Aorta (tissue), 5 donors: Measurements from ENCODE around the gene RRAGC. TPM values are rescaled to one million over a fixed set of nuclear protein-coding genes. Genes with fewer than 3 reads are reported as not detected.

ENCODE experiments used
- ATAC-seq: fragments of 200-7000 bp; cut with Tn5 transposase; one replicate; pipeline ENCODE4 v1.9.1; 2022; ENCODE audit warnings: moderate library complexity; ENCODE audit not compliant: low FRiP score
- DNase-seq, 2 donors: peaks; one replicate each; pipeline ENCODE4 v3.0.0-alpha.2; 2020
- H3K27ac ChIP-seq, 2 donors: one replicate each; pipeline ENCODE4 v1.5.1; 2013; ENCODE audit warnings: low read length in 2 of 2, mild to moderate bottlenecking in 2 of 2, moderate library complexity in 2 of 2, control low read depth in 1 of 2, inconsistent platforms in 1 of 2, low read depth in 1 of 2
- H3K27me3 ChIP-seq, 2 donors: one replicate each; pipeline ENCODE4 v1.6.1; 2013; ENCODE audit warnings: control low read depth in 1 of 2, low read length in 1 of 2, mild to moderate bottlenecking in 1 of 2, moderate library complexity in 1 of 2; ENCODE audit not compliant: insufficient read depth in 2 of 2, control insufficient read depth in 1 of 2
- H3K36me3 ChIP-seq, 2 donors: one replicate each; pipeline ENCODE4 v1.6.1; 2013; ENCODE audit warnings: control low read depth in 1 of 2, low read length in 1 of 2, mild to moderate bottlenecking in 1 of 2; ENCODE audit not compliant: insufficient read depth in 2 of 2, control insufficient read depth in 1 of 2
- H3K4me1 ChIP-seq, 2 donors: one replicate each; pipeline ENCODE4 v1.6.1; 2013; ENCODE audit warnings: low read length in 2 of 2, control low read depth in 1 of 2, mild to moderate bottlenecking in 1 of 2, moderate library complexity in 1 of 2; ENCODE audit not compliant: insufficient read depth in 2 of 2, control insufficient read depth in 1 of 2
- H3K4me3 ChIP-seq, 2 donors: one replicate each; pipeline ENCODE4 v1.5.1; 2013; ENCODE audit warnings: low read length in 2 of 2, control low read depth in 1 of 2, mild to moderate bottlenecking in 1 of 2
- H3K9me3 ChIP-seq: one replicate; pipeline ENCODE4 v1.6.1; 2013; ENCODE audit warnings: mild to moderate bottlenecking, low read length; ENCODE audit not compliant: control insufficient read depth
- whole genome bisulfite sequencing, 2 donors: extraction: QIAGEN DNeasy Blood & Tissue Kit; methylation state at CpG; one replicate each; pipeline ENCODE4 v1.1.7; 2013; 5-methylcytosine and 5-hydroxymethylcytosine counted together
- intact Hi-C, 2 donors: fragments of 100-400 bp; cut with DNase I; formaldehyde crosslinking; loops; one replicate each; pipeline versions ENCODE4 v1.14.2 to v1.15.0; 2022
- polyA plus RNA-seq, 2 donors: library from polyadenylated mRNA; stranded (reverse); fragments of 200-250 nt; gene quantifications; one replicate each; pipeline ENCODE4 v1.2.3, GENCODE V29; 2013
- total RNA-seq, 2 donors: library from RNA; stranded (reverse); fragmentation: NEBNext Ultra II Directional; extraction: Animal tissue kit (Norgen Biotek cat#: 25700); gene quantifications; one replicate each; pipeline ENCODE4 v1.2.1, GENCODE V29; 2021
- donor health status: healthy with polysubstance abuse.
- donor health status: Bipolar disorder and iron deficiency.
- donor health status: DM: no; HTN: no; CAD: no.
- donor health status: DM: no; HTN: no; CAD: no.
- donor health status: DM: yes; HTN: yes; CAD: no.

Gene RRAGC
- total and polyA plus RNA-seq, 4 donors, result 21.6 to 28.4 (median 23.3) TPM

DNA sequence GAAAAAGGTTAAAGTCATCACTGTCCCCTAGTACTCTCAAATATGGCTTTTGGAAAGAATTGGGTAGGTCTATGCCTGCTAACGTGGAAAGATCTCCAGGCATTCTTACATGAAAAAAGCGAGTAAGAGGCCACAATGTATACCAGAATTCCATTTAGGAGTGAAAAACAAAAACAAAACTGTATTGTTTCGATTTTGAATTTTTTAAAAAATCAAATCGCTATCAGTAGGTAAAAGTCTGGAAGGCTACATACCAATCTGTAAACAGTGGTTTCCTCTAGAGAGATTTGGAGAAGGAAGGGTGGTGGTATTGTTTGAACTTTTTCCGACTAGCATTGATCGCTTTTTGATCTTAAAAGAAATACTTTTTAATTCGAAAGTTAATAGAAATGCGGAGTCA, 55.9 kb downstream of the RRAGC start:
- no peaks in the 10 kb centered on the region for H3K36me3 ChIP-seq
- WGBS, 2 donors, result 9 to 10% methylated on average over 8 of the region's 8 CpGs
- H3K27me3 ChIP-seq, result no peaks in the 10 kb centered on the region
- no peak for ATAC-seq
- no peak overlapping the region for H3K27ac ChIP-seq
- H3K4me1 ChIP-seq, result no peaks in the 10 kb centered on the region
- no peak for DNase-seq
- H3K9me3 ChIP-seq, result no peaks in the 10 kb centered on the region
- H3K4me3 ChIP-seq, result peak overlapping the region in 1 of 2 donors; percentile 11
- intact Hi-C loops, result no loop called here

DNA sequence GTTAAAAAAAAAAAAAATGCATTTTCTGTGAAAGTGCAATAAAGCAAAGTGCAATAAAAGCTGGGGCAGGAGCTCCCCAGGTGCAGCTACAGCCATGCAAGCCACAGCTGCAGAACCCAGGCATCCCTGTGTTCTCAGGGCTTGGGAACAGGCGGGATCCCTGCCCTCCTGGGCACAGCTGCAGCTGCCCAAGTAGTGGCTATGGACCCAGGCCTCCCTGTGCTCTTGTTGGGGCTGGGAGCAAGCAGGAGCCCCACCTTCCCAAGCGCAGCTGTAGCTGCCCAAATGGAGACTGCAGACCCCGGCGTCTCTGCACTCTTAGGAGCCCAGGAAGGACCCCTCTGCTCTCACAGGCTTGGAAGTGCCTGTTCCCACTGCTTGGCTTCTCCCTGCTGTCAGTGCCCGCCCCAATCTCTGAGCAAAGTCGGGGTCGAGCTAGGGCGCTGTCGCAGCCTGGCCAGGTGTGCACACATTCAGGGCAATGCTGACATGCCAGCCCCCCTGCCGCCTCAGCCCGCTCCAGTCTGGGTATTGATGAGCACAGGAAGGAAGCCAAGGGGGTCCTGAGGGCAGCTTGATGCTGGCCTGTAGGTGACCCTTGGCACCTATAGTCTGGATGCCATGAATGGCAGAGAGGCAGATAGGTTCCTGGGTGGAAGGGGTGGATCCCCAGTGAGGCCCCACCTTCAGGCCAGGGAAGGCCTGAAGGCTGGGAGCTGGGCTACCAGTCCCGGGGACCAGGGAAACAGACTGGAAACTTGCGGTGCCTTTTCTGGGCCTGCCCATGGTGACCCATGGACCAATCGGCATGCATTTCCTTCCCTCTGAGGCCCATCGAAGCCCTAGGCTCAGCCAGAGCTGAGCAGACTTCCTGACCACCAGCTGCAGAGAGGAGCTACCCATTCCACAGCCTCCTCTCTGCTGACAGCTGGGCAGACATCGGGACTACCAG, 58.6 kb downstream of the RRAGC start:
- H3K36me3 ChIP-seq, result no peaks in the 10 kb centered on the region
- H3K27me3 ChIP-seq, result no peaks in the 10 kb centered on the region
- WGBS, 2 donors, result 81% methylated on average over 16 of the region's 16 CpGs
- H3K9me3 ChIP-seq, result no peaks in the 10 kb centered on the region
- ATAC-seq, result no peak
- no peaks in the 10 kb centered on the region for H3K4me1 ChIP-seq
- no peak overlapping the region for H3K4me3 ChIP-seq
- H3K27ac ChIP-seq, result no peak overlapping the region
- no peak for DNase-seq
- intact Hi-C loops, result no loop called here

DNA sequence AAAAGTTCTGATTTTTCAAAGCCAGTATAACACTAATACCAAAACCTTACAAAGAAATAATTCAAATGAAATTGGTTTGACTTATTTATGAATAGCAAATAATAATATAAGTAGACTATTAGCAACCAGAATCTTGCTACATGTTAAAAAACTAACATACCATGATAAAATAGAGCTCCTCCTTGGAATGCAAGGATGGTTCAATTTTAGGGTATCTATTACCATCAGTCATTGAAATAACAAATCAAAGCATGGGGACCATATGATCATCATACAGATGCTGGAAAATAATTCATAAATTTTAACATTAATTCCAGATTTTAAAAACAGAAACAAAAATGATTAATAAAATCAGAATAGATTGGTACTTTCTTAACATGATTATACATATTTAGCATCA, 66.3 kb downstream of the RRAGC start:
- ATAC-seq (no peak), DNase-seq (no peak)
- intact Hi-C loops, result no loop called here
- Histone ChIP-seq H3K27ac (no peak overlapping the region), H3K27me3 (peaks cover 0 to 3% of the 10 kb centered on the region in 2 donors), H3K4me1 (no peaks in the 10 kb centered on the region), H3K4me3 (no peak overlapping the region), H3K9me3 (peaks cover 8% of the 10 kb centered on the region), H3K36me3 (no peaks in the 10 kb centered on the region)

DNA sequence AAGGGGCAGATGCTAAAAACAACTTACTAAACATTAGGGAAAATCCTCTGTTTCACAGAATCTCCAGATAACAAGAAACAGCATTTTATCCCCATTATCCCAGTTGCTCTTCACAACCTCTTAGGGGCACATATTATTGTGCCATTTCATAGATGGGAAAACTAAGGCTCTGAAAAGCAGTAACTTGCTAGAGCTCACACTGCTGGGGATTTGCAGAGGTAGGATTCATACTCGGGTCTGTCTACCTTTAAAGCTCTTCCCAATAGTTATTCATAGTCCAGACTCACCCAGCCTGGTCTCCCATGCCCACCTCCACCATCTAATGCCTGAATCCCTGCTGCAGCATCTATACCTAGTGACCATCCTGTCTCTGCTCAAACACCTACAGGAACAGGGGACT, 67.7 kb downstream of the RRAGC start:
- Histone ChIP-seq H3K9me3 (peaks cover 8% of the 10 kb centered on the region), H3K4me3 (no peak overlapping the region), H3K4me1 (no peaks in the 10 kb centered on the region), H3K36me3 (no peaks in the 10 kb centered on the region), H3K27me3 (peaks cover 0 to 3% of the 10 kb centered on the region in 2 donors), H3K27ac (no peak overlapping the region)
- no peak for ATAC-seq
- DNase-seq, result no peak
- WGBS, 2 donors, result 59 to 66% methylated on average over 1 of the region's 1 CpG
- intact Hi-C loops, result no loop called here

DNA sequence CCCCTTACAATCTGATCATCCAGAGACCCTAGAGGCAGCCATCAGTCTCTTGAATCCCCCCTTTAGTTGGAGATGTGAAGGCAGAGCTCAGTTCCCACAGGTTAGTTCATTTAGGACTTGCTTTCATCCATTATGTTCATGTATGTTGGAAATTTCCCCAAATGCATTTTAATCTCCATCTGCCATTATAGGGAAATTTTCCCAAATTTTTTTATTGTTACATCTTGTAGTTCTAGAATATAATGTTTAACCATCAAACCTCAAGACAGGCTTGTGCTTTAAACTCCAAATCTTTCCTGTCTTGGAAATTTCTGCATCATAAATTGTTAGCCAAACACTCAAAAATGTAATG, 68.4 kb downstream of the RRAGC start:
- Histone ChIP-seq H3K4me1 (no peaks in the 10 kb centered on the region), H3K9me3 (peaks cover 8% of the 10 kb centered on the region), H3K27ac (no peak overlapping the region), H3K4me3 (no peak overlapping the region), H3K27me3 (peaks cover 0 to 3% of the 10 kb centered on the region in 2 donors), H3K36me3 (no peaks in the 10 kb centered on the region)
- intact Hi-C loops, result no loop called here
- DNase-seq (no peak), ATAC-seq (no peak)

DNA sequence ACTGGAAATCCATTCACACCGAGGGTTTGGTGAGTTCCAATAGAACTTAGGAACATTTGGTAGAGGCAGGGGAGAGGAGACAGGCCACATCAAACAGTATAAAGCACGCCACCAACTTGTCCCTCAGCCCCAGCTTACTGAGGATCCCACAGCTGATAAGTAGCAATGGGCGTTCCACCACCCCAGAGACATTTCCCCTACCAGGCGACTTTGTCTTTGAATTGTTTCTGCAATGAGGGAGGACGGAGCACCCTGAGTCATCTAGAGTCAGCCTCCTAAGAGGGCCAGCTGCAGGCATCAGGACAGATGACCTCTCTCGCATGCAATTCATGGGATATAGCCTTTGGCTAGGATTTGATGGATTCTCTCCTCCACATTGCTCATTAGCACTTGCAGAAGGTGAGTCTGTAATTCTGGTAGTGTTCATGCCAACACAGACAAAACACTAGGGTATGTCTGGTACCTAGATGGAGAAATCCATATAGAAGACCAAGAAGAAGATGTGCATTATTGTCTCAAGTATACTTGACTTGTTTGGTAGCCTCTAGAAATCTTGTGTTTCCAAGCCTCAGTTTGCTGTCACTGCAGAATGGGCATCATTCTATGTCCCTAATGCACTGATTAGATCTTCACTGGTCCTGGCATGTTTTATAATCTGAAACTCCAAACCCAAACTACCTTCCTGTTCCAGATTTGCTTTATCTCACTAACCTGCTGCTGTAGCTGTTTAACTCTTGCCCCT, 69.0 kb downstream of the RRAGC start:
- DNase-seq (no peak), ATAC-seq (no peak)
- H3K27me3 ChIP-seq, result peaks cover 0 to 3% of the 10 kb centered on the region in 2 donors
- peaks cover 8% of the 10 kb centered on the region for H3K9me3 ChIP-seq
- 85 to 86% methylated on average over 6 of the region's 6 CpGs for WGBS, 2 donors
- no peaks in the 10 kb centered on the region for H3K4me1 ChIP-seq
- no peak overlapping the region for H3K4me3 ChIP-seq
- no peak overlapping the region for H3K27ac ChIP-seq
- intact Hi-C loops, result no loop called here
- H3K36me3 ChIP-seq, result no peaks in the 10 kb centered on the region

DNA sequence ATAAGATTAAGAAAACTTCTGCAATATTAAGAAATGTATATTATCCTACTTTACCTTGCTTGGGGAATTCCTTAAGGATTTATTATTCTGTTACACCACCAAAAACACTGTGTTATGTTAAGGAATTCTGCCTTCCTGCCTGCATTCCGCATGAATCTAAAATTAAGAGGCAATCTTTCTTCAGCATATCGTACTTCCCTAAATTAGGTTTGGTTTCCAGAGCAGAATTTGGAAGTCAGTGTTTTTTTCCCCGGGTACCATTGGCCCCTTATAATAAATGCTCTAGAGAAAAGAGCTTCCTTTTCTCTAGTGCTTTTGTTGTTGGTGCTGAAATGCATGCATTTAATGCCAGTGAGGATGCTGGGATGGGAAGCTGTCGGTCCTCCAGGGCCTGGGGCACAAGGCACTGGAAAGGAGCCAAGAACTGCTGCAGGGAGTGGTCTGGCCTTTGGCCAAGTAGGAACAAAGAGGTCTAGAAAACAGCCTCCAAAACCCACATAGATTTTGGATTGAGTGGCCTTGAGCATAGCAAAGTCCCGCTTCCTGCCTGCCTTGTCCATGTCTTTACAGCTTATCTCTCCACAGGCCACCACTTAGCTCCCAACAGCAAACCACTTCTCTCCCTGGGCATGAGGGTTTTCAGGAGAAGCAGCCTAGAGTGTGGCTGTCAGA, 69.9 kb downstream of the RRAGC start:
- intact Hi-C loops, result no loop called here
- Histone ChIP-seq H3K27ac (no peak overlapping the region), H3K4me1 (no peaks in the 10 kb centered on the region), H3K27me3 (peaks cover 0 to 3% of the 10 kb centered on the region in 2 donors), H3K9me3 (peaks cover 8% of the 10 kb centered on the region), H3K4me3 (no peak overlapping the region), H3K36me3 (no peaks in the 10 kb centered on the region)
- DNase-seq (no peak), ATAC-seq (no peak)
- 17 to 24% methylated on average over 5 of the region's 5 CpGs for WGBS, 2 donors

DNA sequence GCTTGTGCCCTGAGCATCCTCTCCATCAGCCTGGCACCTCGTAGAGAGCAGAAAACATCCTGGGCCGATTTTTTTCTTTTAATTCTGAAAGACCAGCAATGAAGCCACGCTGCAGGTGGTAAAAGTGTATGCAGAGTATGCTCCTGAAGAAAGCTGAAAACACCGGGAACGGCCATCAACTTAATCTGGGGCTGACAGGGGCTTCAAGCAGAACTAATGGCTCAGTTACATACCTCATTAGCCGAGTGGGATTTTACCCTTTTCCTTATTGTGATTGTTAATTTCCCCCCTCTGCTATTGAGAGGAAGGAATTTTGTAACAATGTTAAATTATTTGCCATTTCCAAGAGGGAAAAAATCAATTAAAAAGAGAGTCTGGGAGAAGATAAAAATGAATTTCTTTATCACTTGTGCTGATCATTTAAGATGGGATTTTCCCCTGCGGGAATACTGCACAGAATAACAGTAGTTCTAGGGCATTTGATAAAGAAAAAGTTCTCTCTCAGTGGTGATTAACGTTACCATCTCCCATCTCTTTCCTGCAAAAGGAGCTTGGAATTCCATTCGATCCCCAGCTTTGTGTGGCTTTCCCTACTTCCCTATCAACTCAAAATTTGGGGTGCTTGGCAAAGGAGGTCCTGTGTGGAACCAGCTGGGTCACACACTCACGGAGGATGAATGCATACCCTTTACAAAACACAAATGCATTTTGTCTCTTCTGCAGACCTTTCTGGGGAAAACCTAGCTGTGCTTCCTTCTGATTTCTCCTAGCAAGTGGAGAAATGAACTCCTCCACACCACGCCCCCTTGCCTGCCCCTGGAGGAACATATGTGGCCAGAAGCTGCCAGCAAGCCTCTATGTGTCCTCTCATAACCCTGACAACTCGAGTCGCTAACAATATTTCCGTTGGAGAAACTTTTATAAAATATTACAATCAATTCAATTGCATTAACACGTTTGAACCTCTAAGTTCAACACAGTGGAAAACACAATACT, 70.9 kb downstream of the RRAGC start:
- intact Hi-C loops, result no loop called here
- H3K27ac ChIP-seq, result no peak overlapping the region
- no peak overlapping the region for H3K4me3 ChIP-seq
- ATAC-seq (no peak), DNase-seq (no peak)
- H3K27me3 ChIP-seq, result peaks cover 0 to 3% of the 10 kb centered on the region in 2 donors
- no peaks in the 10 kb centered on the region for H3K36me3 ChIP-seq
- peaks cover 6% of the 10 kb centered on the region for H3K9me3 ChIP-seq
- no peaks in the 10 kb centered on the region for H3K4me1 ChIP-seq
- WGBS, 2 donors, result 34 to 35% methylated on average over 15 of the region's 15 CpGs
